Activated T-cell treated with anti-CD3 and anti-CD28 coated beads, Interleukin-2, amount 50 U/mL, for 1 hour (primary cell): Measurements from ENCODE around the gene CNPY1.

Source experiments
- DNase-seq: peaks from one replicate; pipeline ENCODE4 v3.0.0-alpha.2; 2020

CNPY1 gene

DNA sequence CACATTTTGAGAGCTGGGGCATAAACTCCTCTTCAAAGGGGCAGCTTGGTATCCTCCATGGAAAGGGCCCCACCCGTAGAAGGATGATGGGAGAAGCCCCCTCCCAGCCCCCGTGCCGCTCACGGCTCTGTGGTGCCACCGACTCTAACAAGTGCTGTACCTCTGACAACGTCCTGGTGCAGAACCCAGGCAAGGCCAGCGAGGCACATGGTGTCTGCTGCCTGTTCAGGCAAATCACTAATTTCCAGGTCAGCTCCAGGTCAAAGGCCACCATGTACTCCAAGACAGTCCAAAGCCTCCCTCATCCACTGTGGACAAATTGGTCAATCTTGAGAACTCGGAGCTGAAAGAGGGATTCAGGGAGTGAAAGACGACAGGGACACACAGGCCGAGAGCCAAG, 11.4 kb upstream of the CNPY1 start:
- no peak for DNase-seq

DNA sequence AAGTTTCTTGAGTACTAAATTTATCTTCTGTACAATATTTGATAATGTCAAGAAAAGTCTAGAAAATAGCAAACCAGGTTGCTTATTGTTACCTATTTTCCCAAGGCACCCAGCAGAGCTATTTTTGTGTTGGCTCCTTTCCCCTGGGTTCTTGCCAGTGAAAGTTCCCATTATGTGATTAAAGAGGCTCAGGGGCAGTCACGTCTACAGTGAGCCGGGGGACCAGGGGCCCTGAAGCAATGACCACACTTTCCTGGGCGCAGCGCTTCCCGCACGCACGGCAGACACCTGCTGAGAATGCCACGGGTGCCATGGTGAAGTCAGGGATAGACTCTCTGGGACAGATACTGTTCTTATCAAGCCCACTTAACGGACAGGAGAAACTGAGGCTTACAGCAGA, 10.4 kb upstream of the CNPY1 start:
- no peak for DNase-seq

DNA sequence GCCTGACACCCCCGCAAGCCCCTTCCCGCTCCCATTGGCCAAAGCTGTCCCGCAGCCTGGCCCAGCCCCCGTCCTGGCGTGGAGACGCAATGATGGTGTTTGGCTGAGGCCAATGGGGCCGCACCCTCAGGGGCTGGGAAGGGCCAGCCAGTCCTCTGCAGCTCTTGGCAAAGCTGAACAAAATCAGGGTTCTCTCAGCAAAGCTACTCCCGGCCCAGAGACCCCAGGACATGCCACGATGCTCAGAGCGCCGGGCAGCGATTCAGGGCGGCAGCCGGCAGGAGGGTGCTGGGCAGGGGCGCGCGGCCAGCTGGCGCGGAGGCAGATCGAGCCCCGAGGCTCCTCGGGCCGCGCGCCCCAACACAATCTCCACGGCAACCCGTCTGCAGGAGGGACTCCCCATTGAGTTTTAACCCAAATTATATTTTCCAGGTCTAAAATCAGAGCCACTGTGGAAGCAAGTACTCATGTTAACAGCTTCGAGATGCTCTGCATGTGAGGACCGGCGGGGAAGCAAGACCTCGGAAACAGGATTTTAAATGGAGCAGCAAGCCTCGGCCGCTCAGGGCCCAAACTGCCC, 8.8 kb upstream of the CNPY1 start:
- no peak for DNase-seq

DNA sequence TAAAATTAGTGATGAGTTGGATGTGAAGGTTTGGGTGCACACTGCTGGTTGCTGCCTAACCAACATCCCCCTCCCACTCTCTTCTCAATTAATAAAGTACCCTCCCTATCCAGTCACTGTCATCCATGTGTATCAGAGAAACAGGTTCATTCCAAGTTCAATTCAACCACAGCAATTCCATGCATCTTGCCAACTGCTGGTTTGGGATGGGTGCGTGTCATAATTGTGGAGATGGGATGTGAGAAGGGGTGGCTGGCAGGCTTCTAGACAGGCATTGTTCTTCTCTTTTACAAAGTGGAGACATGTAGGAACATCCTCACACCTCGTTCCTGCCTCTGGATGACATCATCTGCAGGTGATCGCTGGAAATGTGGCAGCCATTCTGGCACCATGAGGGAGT, 7.5 kb upstream of the CNPY1 start:
- DNase-seq = no peak

DNA sequence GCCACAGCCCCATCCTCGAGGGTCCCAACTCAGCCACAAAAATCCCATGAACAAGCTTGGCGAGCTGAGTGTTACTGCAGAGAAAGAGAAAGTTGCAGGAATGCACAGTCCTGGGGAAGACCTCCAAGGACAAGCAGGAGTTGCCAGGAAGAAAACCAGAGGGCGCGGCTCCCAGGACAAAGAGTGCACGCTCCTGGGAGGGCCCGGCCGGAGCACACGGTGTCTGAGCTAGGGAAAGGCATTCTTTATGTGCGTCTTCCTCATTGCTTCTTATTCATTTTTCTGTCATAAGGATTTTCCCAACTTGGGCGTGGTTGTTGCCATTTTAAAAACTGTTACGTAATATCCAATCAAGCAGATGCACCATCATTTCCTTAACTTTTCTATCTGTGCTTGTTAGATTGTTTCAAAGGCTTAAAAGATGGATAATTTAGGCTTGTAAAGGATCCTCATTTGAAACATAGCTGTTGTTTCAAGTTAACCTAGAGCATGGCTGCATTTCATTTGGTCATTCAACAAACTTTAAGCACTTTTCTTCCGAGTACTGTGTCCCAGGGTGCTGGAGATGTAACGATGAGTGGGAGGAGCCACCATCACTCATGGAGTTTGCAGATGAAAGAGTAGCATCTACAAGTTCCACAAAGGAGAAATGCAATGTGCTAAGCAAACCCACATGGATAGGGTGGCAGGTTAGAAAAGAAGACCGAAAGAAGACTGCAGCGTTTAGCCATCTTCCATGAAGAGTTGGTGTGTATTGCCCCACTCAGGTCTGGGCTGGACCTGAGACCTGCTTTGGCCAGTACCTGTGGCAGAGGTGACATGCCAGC, 5.6 kb upstream of the CNPY1 start:
- DNase-seq = no peak

DNA sequence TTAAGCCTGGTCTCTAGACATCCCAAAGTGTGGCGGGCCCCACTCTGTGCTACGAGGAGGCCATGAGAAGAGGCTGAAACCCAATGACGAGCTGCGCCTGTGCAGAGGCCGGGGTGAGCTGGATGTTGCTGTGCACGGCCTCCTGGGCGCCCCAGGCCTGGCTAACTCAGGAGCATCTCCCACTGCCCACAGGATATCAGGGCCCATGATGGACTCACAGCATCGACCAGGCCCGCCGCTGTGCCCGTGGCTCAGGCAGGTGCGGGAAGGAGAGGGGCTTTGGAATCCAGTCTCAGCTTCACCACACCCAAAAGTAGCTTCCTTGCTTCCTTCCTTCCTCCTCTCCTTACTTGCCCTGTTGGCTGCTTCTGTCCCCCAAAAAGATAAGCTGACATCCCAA, 4.6 kb upstream of the CNPY1 start:
- DNase-seq = no peak

DNA sequence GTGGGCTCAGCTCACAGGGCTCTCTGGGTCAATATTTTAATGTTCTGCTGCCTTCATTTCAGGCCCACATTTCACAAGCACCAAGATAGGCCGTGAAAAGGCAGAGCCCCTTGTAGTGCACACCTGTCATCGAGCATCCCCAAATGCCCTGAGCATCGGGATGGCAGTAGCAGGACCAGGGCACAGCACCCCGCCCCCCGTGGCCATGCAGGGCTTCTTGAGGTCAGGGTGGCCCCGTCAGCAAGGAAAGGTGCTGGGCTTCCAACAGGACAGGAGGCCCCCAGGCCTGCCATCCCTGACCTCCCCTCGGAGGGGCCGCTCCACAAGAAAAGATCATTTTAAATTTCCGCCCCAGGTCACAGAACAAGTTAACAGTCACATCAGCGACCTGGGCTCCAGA, 2.9 kb upstream of the CNPY1 start:
- no peak for DNase-seq

DNA sequence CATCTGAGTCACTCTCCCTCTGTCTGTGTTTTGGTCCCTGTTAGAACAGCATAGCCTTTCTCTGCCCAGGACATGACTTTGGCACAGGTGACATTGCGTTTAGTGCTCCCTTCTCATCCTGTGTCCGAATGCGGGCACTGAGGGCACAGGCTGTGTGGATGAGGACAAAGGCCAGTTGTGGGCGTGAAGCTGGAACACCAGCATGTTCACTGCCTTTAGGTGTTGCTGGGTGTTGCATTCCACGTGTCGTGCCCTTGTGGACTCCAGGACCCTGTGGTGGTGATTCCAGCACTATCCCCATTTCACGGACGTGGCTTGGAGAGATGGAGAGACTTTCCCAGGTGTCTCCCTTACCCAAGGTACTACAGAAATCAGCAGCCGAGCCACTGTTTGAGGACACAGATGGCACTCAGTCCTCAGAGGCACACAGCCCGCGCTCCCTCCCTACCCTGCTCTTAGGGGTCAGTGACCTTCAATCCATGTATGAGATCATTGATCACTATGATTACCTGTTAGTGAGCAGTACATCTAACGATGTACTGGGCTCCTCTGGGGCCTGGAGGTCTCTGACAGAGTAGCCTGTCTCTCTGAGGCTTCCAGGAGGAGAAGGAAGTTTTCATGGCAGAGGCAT, 917 bp upstream of the CNPY1 start:
- no peak for DNase-seq

DNA sequence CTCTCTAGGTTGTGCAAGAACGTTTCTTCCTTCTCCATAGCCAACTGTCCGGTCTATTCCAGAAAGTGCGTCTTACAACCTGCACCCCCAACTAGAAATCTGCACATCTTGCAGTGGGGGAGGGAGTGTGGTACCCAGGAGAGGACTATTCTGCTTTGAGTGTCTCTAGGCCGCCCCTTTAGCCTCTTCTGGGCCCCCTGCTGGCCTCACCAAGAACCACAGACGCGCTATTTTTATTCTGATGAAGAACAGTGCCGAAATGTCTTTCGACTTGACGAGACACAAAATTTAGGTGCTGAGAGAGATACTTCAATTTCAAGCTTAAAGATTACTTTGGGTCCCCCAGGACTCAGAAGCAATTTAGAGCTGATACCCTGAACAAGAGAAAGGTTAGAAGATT, 1.0 kb downstream of the CNPY1 start:
- DNase-seq = no peak

DNA sequence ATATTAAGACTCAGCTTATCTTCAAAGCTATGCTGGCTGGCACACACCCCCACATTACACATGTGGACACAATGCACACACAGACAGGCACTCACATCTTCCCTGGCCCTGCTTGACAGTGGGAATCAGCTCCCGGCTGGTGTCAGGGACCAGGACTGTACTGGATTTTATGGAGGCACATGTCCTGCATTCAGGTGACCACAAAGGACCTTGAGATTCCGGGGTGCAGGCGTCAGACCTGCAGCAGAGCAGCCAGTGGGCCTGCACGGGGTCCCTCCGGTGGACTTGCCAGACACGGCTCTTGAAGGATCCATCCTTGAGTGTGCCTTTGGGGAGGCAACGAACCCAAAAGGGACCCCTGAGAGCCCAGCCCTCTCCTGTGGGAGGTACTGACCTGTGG, 1.9 kb downstream of the CNPY1 start:
- DNase-seq = no peak

DNA sequence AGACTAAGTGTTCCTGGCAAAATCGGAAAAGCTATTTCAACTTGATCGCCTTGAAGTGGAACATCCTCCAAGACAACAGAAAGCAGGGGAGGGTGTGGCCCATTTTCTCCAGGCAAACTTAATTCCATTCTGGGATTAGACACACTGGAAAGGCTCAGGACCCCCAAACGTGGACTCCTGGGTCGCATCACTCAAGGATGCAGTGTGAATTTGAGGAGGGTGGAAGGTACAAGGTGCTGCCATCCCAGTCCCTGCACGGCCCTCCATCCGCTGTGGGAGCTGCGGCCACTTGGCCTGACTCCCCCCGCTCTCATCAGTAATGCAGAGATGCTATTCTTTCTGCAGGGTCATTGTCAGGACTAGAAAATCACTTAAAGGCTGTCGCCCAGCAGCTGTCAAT, 2.4 kb downstream of the CNPY1 start:
- DNase-seq = no peak

DNA sequence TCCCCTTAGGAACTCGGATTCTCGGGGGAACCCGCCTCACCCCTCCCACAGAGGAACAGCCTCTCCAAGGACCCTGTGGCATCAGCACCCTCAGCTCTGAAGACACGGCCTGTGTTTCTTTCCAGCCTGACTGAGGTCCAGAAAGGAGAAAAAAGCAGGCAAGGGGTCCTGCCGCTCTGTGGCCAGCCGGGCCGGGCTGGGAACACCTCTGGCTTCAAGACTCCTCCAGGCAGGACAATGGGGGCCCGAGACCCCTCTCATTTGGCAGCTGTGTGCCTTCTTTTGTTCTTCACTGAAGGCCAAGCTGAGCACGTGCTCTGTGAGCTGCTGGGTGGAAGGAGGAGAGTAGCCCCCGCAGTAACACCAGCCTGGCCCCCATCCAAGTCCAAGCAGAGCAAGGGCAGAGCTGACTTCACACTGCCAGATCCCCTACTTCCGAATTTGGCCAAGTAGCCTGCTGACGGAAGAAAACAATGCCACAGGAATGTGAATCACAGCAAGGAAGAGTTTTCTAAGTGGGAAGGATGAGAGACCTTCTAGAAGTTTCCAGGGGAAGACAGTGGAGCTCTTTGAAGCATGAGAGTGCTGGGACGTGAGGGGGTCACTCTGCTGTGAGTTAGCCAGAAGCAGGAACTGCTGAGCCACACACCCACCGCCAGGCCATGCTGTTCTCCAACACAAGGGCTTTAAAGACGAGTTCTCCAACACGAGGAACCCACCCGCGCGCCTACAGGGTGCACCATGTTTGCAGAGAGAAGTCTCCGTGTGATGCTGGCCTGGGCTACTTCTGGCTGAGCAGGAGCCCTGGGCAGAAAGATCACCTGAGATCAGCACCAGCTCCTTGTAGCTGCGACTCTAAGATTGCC, 3.1 kb downstream of the CNPY1 start:
- DNase-seq = no peak

DNA sequence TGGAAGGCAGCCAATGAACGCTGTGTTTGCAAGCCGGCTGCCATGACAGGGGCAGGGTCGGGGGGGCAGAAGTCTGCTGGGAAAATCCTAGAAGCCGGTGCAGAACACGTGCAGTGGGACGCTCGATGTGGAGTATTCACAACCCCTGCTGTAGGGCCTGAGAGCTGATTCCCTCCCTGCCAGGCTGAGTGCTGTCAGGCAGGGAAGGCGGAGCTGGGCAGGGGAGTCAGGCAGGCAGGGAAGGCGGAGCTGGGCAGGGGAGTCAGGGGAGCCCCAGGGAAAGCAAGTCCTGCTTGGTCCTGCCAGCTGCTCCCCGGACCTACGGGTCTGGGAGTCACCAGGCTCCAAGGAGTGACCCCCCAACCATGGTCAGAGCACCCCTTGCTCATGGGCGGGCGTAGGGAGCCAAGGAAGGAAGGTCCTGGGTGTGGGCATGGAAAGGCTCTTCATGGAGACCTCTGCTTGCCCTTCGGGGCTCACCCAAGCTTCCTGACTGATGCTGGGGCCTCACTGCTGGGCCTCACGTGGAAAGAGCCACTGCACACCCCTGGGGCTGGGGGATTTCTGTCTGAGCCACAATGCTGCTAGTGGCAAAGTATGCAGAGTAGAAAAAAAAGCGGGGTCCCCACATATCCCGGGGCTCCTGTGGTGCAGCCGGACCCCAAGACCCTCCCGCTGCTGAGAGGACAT, 4.2 kb downstream of the CNPY1 start:
- no peak for DNase-seq

DNA sequence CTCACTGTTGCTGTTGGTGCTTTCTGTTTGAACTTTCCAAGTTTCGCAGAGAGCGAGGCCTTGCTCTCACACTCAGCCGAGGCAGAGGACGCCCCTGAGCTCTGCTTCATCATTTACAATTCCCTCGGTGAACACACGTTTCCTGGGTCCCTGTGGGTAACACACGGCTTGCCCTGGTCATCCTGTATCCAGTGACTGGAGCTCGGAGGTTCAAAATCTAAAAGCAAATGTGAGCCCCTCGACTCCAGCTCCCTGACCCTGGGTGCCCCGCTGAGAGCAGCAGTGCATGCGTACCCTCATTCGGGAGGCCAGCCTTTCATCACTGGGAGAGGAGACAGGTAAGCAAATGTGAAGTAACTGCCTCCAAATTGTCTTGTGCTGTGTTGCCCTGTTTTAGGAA, 5.8 kb downstream of the CNPY1 start:
- DNase-seq = no peak

DNA sequence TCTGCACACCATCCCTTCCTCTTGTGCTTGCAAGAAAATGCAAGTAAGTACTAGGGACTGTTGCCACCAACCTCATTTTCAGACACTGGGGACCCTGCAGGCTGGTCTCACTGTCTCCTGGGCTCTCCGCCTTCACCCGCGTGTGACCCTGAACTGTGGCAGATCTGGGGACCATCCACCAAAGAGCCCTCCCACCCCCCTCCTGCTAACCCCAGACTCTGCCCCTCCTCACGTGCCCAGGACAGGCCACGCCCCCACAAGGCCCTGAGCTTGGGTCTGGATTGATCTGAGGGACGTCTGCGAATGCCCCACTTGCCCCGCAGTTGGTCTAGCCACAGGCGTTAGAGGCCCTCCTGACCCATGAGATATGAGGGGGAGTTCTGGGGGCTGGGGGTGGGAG, 8.1 kb downstream of the CNPY1 start:
- DNase-seq = no peak

DNA sequence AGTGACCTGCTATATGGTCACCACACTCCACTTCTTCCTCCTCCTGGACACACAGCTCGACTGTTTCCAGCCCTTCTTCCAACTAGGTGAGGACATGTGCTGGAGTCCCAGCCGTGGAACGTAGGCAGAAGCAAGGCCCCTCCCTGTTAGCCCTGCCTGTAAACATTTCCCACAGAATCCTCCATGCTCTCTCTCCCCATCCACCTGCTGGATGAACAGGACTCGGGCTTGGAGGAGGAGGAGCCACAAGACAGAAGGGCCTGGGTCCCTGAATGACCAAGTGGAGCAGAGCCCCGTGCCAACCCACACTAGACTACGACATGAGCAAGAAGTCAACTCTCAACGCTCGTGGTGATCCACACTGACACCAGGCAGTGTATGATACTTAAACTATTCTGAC, 9.9 kb downstream of the CNPY1 start:
- DNase-seq = no peak

DNA sequence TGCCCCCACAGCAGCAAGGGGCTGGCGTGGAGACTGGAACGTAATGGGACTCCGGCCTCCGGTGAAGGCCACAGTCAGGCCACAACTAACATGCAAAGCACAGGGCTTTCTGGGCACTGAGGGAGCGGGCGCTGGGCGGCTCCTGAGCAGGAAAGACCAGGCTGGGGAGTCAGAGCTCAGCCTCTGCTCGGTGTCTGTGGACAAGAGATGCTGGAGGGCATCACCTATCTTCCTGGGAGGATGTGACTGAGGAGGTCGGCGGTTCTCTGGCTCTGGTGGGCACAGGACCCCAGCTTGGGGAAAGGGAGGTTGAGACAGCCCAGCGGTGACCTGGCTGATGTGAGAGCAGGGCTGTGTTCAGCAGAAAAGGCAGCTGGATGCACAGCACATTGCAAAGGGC, 11.7 kb downstream of the CNPY1 start:
- DNase-seq = no peak

DNA sequence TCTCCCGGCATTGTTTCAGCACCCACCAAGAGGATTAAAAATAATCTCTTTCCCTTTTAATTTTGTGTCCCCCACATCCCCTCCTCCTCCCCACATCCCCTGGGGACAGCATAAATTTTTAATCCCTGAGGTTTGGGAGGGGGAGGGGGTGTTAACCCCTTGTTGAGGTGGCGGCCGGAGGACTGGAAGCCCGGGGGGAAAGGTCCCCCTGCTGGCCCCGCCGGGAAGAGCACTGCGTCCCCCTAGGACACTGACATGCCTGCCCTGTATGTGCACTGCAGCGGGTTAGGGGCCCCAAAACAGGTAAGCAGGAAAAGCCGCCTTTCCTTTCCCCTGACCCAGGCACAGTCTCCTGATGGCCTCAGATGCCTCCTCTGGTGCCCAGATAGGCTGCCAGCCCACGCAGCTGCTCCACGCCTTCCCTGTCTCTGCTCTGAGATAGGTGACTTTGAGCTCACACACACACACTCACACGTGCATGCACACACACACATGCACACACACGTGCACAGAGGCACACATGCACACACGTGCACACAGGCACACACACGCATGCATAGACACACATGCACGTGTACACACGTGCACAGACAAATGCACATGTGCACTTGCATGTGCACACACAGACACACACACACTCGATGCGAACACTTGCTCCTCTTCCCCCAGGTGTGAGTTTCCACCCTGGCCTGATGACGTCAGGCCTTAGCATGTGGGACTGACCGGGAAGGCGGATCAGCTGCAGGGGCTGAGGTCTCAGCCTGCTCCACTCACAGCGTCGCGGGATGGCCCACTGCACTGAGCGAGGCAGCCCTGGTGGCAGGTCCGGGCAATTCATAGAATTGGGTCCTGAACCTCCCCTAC, 12.3 kb downstream of the CNPY1 start:
- DNase-seq = peak; percentile 19

DNA sequence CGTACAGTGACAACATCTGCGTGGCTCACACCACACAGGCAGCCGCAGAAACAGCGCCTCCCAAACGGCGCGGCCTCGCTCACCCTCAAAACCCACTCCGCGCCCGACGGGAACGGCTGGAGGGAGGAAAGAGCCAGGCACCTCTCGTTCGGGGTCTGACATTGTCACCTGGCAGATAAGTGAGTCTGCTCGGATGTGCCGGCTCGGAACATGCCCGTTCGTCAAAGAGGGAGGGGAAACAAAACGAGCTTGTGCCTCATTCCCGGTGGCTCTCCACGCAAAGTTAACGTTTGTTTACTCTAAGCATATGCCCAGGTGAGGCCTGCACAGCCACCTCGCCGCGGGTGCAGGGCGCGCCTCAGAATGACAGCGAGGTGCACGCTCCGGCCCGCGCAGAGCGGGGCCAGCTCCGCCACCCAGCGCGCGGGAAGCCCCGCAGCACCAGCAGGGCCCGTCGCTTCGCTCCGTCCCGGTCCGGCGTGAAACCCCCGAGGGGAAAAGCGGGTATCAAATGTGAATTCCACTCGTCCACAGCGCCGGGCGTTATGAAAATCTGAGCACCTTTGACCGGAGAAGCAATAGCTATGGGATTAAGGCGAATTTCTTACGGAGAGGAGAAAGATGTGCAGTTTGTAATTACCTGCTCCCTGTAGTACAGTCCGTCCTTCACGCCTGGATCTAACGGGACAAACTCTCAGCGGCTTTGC, 13.1 kb downstream of the CNPY1 start:
- peak; percentile 21 for DNase-seq

DNA sequence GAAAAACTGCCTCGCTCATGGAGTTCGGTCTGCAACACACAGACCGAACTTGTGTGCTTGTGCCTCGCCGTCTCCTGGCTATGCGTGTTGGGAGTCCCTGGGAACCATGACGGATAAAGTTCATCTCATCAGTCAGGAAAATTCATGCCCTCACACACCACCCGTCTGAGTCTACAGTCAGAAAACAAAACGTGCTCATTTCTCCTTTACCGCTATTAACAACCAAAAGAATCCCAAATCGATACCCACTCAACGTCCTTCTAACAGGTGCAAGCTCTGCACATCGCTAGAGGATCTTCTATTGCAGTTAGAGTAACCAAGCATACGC, 13.6 kb downstream of the CNPY1 start:
- no peak for DNase-seq

DNA sequence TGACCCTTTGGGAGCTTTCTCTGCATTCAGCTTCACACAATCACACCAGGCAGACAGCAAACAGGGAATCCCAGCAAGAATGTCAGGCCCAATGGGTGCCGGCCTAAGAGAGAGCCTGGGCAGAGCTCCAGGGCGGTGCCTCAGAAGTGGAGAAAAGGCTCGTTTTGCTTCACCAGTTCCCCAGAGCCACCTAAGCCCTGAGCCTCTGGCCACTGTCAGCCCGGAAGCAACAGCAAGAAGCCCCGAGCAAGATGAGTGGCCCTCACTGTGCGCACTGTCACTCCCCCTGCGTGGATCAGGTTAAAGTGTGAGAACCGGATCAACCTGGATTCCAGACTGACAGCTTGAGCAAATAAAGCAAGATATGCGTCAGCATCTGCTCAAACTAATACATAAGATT, 14.7 kb downstream of the CNPY1 start:
- no peak for DNase-seq
